GM21825 (cell line): ENCODE measurements around the gene CEP104.

ENCODE experiments used
- ATAC-seq: cut with Tn5 transposase; IDR thresholded peaks from one replicate; pipeline ENCODE4 v1.9.1; 2021; ENCODE audit warnings: mild to moderate bottlenecking, moderate library complexity; ENCODE audit not compliant: unreplicated experiment

CEP104 gene

GRCh38 chr1:3894626-3895278, 37.7 kb upstream of the CEP104 start:
- ATAC-seq = no peak

GRCh38 chr1:3893190-3893589, 36.2 kb upstream of the CEP104 start:
- no peak for ATAC-seq

GRCh38 chr1:3892748-3893147, 35.7 kb upstream of the CEP104 start:
- no peak for ATAC-seq

GRCh38 chr1:3891329-3891865, 34.4 kb upstream of the CEP104 start:
- no peak for ATAC-seq

GRCh38 chr1:3890389-3891328, 33.6 kb upstream of the CEP104 start:
- no peak for ATAC-seq

GRCh38 chr1:3889936-3890335, 32.9 kb upstream of the CEP104 start:
- no peak for ATAC-seq

- ATAC-seq = no peak
These were observed 31.3 kb upstream of the CEP104 start for GRCh38 chr1:3888301-3888700.

- no peak for ATAC-seq
These were observed 29.7 kb upstream of the CEP104 start for GRCh38 chr1:3886691-3887090.

GRCh38 chr1:3886106-3886670, 29.2 kb upstream of the CEP104 start:
- ATAC-seq = no peak

- ATAC-seq = no peak
These were observed 28.6 kb upstream of the CEP104 start for GRCh38 chr1:3885611-3886010.

GRCh38 chr1:3884966-3885365, 28.0 kb upstream of the CEP104 start:
- no peak for ATAC-seq

- no peak for ATAC-seq
These were observed 26.3 kb upstream of the CEP104 start for GRCh38 chr1:3883194-3883925.

GRCh38 chr1:3881193-3881480, 24.1 kb upstream of the CEP104 start:
- no peak for ATAC-seq

- no peak for ATAC-seq
These were observed 23.6 kb upstream of the CEP104 start for GRCh38 chr1:3880429-3881192.

- ATAC-seq = no peak
These were observed 22.9 kb upstream of the CEP104 start for GRCh38 chr1:3879787-3880428.

GRCh38 chr1:3879099-3879498, 22.1 kb upstream of the CEP104 start:
- no peak for ATAC-seq

GRCh38 chr1:3876716-3877115, 19.7 kb upstream of the CEP104 start:
- ATAC-seq = no peak

GRCh38 chr1:3874736-3875135, 17.7 kb upstream of the CEP104 start:
- no peak for ATAC-seq

GRCh38 chr1:3872546-3872945, 15.5 kb upstream of the CEP104 start:
- ATAC-seq = no peak

GRCh38 chr1:3871451-3871805, 14.4 kb upstream of the CEP104 start:
- no peak for ATAC-seq
